ENCODE data around the gene SIGLEC8. TPM values are rescaled to one million over a fixed set of nuclear protein-coding genes. Genes with fewer than 3 reads are reported as not detected.

Gene SIGLEC8
- total and polyA plus RNA-seq, 9 of the 15 experiments (the other 6 are each of a cell fraction or from before 2014, with no cell fraction given): 0.04 to 0.65 (median 0.39) TPM

DNA sequence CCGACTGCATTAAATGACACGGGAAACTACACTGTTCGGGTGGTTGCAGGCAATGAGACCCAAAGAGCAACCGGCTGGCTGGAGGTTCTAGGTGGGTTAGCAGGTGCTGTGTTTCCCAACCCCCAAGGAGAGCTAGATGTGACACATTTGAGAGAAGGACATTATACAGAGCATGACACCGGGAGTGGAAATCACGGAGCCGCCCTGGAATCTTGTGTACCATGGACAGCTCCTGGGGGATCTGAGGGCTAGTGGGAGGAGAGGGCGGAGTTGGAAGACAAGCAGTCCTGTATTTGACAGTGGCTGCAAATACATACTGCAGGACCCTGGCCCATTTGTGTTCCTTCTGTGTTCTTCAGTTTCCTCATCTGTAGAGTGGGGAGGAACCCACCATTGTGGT, 22.3 kb upstream of the SIGLEC8 start (continued):
- TF ChIP-seq, protein P1, sequence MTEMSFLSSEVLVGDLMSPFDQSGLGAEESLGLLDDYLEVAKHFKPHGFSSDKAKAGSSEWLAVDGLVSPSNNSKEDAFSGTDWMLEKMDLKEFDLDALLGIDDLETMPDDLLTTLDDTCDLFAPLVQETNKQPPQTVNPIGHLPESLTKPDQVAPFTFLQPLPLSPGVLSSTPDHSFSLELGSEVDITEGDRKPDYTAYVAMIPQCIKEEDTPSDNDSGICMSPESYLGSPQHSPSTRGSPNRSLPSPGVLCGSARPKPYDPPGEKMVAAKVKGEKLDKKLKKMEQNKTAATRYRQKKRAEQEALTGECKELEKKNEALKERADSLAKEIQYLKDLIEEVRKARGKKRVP (CRISPR knock-in tag; IDR thresholded peaks at IDR 0.05): no peak
- TF ChIP-seq, protein P2, sequence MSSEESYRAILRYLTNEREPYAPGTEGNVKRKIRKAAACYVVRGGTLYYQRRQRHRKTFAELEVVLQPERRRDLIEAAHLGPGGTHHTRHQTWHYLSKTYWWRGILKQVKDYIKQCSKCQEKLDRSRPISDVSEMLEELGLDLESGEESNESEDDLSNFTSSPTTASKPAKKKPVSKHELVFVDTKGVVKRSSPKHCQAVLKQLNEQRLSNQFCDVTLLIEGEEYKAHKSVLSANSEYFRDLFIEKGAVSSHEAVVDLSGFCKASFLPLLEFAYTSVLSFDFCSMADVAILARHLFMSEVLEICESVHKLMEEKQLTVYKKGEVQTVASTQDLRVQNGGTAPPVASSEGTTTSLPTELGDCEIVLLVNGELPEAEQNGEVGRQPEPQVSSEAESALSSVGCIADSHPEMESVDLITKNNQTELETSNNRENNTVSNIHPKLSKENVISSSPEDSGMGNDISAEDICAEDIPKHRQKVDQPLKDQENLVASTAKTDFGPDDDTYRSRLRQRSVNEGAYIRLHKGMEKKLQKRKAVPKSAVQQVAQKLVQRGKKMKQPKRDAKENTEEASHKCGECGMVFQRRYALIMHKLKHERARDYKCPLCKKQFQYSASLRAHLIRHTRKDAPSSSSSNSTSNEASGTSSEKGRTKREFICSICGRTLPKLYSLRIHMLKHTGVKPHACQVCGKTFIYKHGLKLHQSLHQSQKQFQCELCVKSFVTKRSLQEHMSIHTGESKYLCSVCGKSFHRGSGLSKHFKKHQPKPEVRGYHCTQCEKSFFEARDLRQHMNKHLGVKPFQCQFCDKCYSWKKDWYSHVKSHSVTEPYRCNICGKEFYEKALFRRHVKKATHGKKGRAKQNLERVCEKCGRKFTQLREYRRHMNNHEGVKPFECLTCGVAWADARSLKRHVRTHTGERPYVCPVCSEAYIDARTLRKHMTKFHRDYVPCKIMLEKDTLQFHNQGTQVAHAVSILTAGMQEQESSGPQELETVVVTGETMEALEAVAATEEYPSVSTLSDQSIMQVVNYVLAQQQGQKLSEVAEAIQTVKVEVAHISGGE (CRISPR knock-in tag; IDR thresholded peaks at IDR 0.05): no peak
- no peak for TF ChIP-seq ZNF408 (CRISPR knock-in tag; IDR thresholded peaks at IDR 0.05; ENCODE audit: low read depth)
- TF ChIP-seq ZBTB8A (IDR thresholded peaks at IDR 0.05; ENCODE audit: partially characterized antibody): no peak
- TF ChIP-seq SMARCB1 (IDR thresholded peaks at IDR 0.05; ENCODE audit: insufficient read length, low read depth): no peak
- no peak for TF ChIP-seq TRIM24 (IDR thresholded peaks at IDR 0.05)
- TF ChIP-seq, protein P3, sequence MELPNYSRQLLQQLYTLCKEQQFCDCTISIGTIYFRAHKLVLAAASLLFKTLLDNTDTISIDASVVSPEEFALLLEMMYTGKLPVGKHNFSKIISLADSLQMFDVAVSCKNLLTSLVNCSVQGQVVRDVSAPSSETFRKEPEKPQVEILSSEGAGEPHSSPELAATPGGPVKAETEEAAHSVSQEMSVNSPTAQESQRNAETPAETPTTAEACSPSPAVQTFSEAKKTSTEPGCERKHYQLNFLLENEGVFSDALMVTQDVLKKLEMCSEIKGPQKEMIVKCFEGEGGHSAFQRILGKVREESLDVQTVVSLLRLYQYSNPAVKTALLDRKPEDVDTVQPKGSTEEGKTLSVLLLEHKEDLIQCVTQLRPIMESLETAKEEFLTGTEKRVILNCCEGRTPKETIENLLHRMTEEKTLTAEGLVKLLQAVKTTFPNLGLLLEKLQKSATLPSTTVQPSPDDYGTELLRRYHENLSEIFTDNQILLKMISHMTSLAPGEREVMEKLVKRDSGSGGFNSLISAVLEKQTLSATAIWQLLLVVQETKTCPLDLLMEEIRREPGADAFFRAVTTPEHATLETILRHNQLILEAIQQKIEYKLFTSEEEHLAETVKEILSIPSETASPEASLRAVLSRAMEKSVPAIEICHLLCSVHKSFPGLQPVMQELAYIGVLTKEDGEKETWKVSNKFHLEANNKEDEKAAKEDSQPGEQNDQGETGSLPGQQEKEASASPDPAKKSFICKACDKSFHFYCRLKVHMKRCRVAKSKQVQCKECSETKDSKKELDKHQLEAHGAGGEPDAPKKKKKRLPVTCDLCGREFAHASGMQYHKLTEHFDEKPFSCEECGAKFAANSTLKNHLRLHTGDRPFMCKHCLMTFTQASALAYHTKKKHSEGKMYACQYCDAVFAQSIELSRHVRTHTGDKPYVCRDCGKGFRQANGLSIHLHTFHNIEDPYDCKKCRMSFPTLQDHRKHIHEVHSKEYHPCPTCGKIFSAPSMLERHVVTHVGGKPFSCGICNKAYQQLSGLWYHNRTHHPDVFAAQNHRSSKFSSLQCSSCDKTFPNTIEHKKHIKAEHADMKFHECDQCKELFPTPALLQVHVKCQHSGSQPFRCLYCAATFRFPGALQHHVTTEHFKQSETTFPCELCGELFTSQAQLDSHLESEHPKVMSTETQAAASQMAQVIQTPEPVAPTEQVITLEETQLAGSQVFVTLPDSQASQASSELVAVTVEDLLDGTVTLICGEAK (IDR thresholded peaks at IDR 0.05): peak; percentile 48; the same call in 1 of the 2 replicates
- TF ChIP-seq, protein P3 (CRISPR knock-in tag; IDR thresholded peaks at IDR 0.05): no peak; the same call in 1 of the 2 replicates
- TF ChIP-seq, protein P4, sequence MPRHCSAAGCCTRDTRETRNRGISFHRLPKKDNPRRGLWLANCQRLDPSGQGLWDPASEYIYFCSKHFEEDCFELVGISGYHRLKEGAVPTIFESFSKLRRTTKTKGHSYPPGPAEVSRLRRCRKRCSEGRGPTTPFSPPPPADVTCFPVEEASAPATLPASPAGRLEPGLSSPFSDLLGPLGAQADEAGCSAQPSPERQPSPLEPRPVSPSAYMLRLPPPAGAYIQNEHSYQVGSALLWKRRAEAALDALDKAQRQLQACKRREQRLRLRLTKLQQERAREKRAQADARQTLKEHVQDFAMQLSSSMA (CRISPR knock-in tag; IDR thresholded peaks at IDR 0.05): no peak
- TF ChIP-seq, protein P5, sequence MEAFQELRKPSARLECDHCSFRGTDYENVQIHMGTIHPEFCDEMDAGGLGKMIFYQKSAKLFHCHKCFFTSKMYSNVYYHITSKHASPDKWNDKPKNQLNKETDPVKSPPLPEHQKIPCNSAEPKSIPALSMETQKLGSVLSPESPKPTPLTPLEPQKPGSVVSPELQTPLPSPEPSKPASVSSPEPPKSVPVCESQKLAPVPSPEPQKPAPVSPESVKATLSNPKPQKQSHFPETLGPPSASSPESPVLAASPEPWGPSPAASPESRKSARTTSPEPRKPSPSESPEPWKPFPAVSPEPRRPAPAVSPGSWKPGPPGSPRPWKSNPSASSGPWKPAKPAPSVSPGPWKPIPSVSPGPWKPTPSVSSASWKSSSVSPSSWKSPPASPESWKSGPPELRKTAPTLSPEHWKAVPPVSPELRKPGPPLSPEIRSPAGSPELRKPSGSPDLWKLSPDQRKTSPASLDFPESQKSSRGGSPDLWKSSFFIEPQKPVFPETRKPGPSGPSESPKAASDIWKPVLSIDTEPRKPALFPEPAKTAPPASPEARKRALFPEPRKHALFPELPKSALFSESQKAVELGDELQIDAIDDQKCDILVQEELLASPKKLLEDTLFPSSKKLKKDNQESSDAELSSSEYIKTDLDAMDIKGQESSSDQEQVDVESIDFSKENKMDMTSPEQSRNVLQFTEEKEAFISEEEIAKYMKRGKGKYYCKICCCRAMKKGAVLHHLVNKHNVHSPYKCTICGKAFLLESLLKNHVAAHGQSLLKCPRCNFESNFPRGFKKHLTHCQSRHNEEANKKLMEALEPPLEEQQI (IDR thresholded peaks at IDR 0.05): 0 out of 2 replicates have a peak, but pooled peaks have one; percentile 45

All from K562 (cell line).